ENCODE measurements around the gene BTN3A1. TPM values are rescaled to one million over a fixed set of nuclear protein-coding genes. Genes with fewer than 3 reads are reported as not detected.

Gene BTN3A1
- polyA plus RNA-seq, 1 donor: 44.6 TPM

DNA sequence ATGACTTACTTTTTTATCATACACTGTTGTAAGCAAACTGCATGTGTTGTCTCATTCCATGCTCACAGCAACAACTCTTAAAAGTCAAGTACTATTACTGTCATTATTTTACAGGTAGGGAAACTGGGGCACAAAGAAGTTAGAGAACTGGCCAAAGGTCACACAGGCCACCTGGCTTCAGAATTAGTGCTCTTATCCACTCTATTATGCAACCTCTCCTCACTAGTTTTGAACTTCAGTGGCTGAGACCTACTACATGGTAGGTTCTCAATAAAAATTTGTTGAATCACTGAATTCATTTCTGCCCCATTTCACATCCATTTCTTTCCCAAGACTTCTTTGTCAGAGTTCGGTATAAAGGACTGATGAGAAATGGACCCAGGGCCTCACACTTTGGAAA, 35.9 kb downstream of the BTN3A1 start:
- H3K27me3 ChIP-seq (ENCODE audit: control insufficient read depth, insufficient read depth, low read length): no peaks in the 10 kb centered on the region
- H3K9me3 ChIP-seq (ENCODE audit: control insufficient read depth, low read depth, low read length): no peaks in the 10 kb centered on the region
- no peaks in the 10 kb centered on the region for H3K4me1 ChIP-seq (ENCODE audit: control insufficient read depth, insufficient read depth, low read length)
- no peak for DNase-seq
- no peaks in the 10 kb centered on the region for H3K36me3 ChIP-seq (ENCODE audit: control insufficient read depth, insufficient read depth, low read length)
- WGBS (ENCODE audit: insufficient coverage, low lambda C conversion rate): no CpG with 5 or more reads among the region's 1 CpG
- H3K4me3 ChIP-seq (ENCODE audit: low read length): no peak overlapping the region
- no peak overlapping the region for H3K27ac ChIP-seq (ENCODE audit: low read length)

GRCh38 chr6:26439151-26440125, 37.4 kb downstream of the BTN3A1 start:
- no peak for DNase-seq
- Histone ChIP-seq H3K9me3 (ENCODE audit: control insufficient read depth, low read depth, low read length) (no peaks in the 10 kb centered on the region), H3K4me3 (ENCODE audit: low read length) (peak overlapping the region; percentile 48), H3K4me1 (ENCODE audit: control insufficient read depth, insufficient read depth, low read length) (no peaks in the 10 kb centered on the region), H3K36me3 (ENCODE audit: control insufficient read depth, insufficient read depth, low read length) (no peaks in the 10 kb centered on the region), H3K27me3 (ENCODE audit: control insufficient read depth, insufficient read depth, low read length) (no peaks in the 10 kb centered on the region), H3K27ac (ENCODE audit: low read length) (peak overlapping the region; percentile 77)
- WGBS (ENCODE audit: insufficient coverage, low lambda C conversion rate): 66% methylated on average over 2 of the region's 7 CpGs

DNA sequence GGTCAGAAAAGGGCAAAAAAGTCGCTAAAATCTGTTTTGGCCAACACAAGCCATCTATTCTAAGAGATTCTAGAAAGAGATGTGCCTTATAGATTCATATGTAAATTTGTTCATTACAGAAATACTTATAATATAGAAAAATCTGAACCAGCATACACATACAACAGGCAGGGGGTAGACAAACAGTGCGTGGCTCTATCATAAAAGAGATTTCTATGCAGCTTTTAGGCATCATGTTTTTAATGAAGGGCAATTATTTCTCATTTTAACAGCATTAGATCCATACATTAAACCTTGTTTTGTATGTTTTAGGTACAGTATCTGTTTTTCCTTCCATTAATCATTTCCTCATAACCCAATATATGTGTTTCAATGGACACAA, 38.9 kb downstream of the BTN3A1 start:
- WGBS (ENCODE audit: insufficient coverage, low lambda C conversion rate): 100% methylated on average over 1 of the region's 2 CpGs
- Histone ChIP-seq H3K4me1 (ENCODE audit: control insufficient read depth, insufficient read depth, low read length) (no peaks in the 10 kb centered on the region), H3K4me3 (ENCODE audit: low read length) (peak overlapping the region; percentile 48), H3K27me3 (ENCODE audit: control insufficient read depth, insufficient read depth, low read length) (no peaks in the 10 kb centered on the region), H3K36me3 (ENCODE audit: control insufficient read depth, insufficient read depth, low read length) (no peaks in the 10 kb centered on the region), H3K9me3 (ENCODE audit: control insufficient read depth, low read depth, low read length) (no peaks in the 10 kb centered on the region), H3K27ac (ENCODE audit: low read length) (peak overlapping the region; percentile 77)
- DNase-seq: no peak

DNA sequence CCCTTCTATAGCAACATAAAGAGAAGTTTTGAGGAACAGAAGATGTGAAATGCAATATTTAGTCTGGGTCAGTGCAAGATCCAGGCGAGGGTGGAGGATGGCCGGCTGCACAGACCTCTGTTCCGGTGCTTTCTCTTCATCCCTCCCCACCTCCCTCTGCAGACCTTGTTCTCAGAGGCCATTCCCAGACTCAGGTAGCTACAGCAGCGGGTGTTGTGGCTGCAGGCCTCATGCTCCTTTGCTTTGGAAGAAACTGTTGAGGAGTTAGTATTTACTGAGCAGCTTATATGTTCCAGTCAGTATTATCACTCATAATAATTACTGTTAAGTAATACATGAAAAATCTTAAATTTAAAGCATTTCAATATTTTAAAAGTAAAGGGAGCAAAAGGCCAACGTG, 39.9 kb downstream of the BTN3A1 start:
- DNase-seq: no peak
- Histone ChIP-seq H3K9me3 (ENCODE audit: control insufficient read depth, low read depth, low read length) (no peaks in the 10 kb centered on the region), H3K4me1 (ENCODE audit: control insufficient read depth, insufficient read depth, low read length) (no peaks in the 10 kb centered on the region), H3K27ac (ENCODE audit: low read length) (no peak overlapping the region), H3K27me3 (ENCODE audit: control insufficient read depth, insufficient read depth, low read length) (no peaks in the 10 kb centered on the region), H3K4me3 (ENCODE audit: low read length) (no peak overlapping the region), H3K36me3 (ENCODE audit: control insufficient read depth, insufficient read depth, low read length) (no peaks in the 10 kb centered on the region)
- WGBS (ENCODE audit: insufficient coverage, low lambda C conversion rate): 92% methylated on average over 2 of the region's 5 CpGs

GRCh38 chr6:26445934-26446667, 44.0 kb downstream of the BTN3A1 start:
- no peak for DNase-seq
- WGBS (ENCODE audit: insufficient coverage, low lambda C conversion rate): no CpG with 5 or more reads among the region's 5 CpGs
- no peak overlapping the region for H3K27ac ChIP-seq (ENCODE audit: low read length)
- H3K27me3 ChIP-seq (ENCODE audit: control insufficient read depth, insufficient read depth, low read length): no peaks in the 10 kb centered on the region
- peaks cover 11% of the 10 kb centered on the region for H3K36me3 ChIP-seq (ENCODE audit: control insufficient read depth, insufficient read depth, low read length)
- H3K9me3 ChIP-seq (ENCODE audit: control insufficient read depth, low read depth, low read length): no peaks in the 10 kb centered on the region
- H3K4me1 ChIP-seq (ENCODE audit: control insufficient read depth, insufficient read depth, low read length): no peaks in the 10 kb centered on the region
- no peak overlapping the region for H3K4me3 ChIP-seq (ENCODE audit: low read length)

- H3K27me3 ChIP-seq (ENCODE audit: control insufficient read depth, insufficient read depth, low read length): no peaks in the 10 kb centered on the region
- H3K4me1 ChIP-seq (ENCODE audit: control insufficient read depth, insufficient read depth, low read length): no peaks in the 10 kb centered on the region
- H3K36me3 ChIP-seq (ENCODE audit: control insufficient read depth, insufficient read depth, low read length): peaks cover 11% of the 10 kb centered on the region
- no peak overlapping the region for H3K27ac ChIP-seq (ENCODE audit: low read length)
- WGBS (ENCODE audit: insufficient coverage, low lambda C conversion rate): no CpG with 5 or more reads among the region's 5 CpGs
- no peak for DNase-seq
- no peak overlapping the region for H3K4me3 ChIP-seq (ENCODE audit: low read length)
- H3K9me3 ChIP-seq (ENCODE audit: control insufficient read depth, low read depth, low read length): no peaks in the 10 kb centered on the region
Observed at GRCh38 chr6:26447257-26447656, 45.2 kb downstream of the BTN3A1 start.

GRCh38 chr6:26450240-26450639, 48.2 kb downstream of the BTN3A1 start:
- H3K27me3 ChIP-seq (ENCODE audit: control insufficient read depth, insufficient read depth, low read length): no peaks in the 10 kb centered on the region
- no peak for DNase-seq
- no peaks in the 10 kb centered on the region for H3K9me3 ChIP-seq (ENCODE audit: control insufficient read depth, low read depth, low read length)
- WGBS (ENCODE audit: insufficient coverage, low lambda C conversion rate): 100% methylated on average over 1 of the region's 3 CpGs
- H3K4me3 ChIP-seq (ENCODE audit: low read length): no peak overlapping the region
- H3K27ac ChIP-seq (ENCODE audit: low read length): no peak overlapping the region
- H3K4me1 ChIP-seq (ENCODE audit: control insufficient read depth, insufficient read depth, low read length): no peaks in the 10 kb centered on the region
- peaks cover 11% of the 10 kb centered on the region for H3K36me3 ChIP-seq (ENCODE audit: control insufficient read depth, insufficient read depth, low read length)

- H3K27me3 ChIP-seq (ENCODE audit: control insufficient read depth, insufficient read depth, low read length): no peaks in the 10 kb centered on the region
- H3K9me3 ChIP-seq (ENCODE audit: control insufficient read depth, low read depth, low read length): no peaks in the 10 kb centered on the region
- H3K36me3 ChIP-seq (ENCODE audit: control insufficient read depth, insufficient read depth, low read length): peaks cover 11% of the 10 kb centered on the region
- H3K27ac ChIP-seq (ENCODE audit: low read length): no peak overlapping the region
- peaks cover 4% of the 10 kb centered on the region for H3K4me1 ChIP-seq (ENCODE audit: control insufficient read depth, insufficient read depth, low read length)
- whole genome bisulfite sequencing (ENCODE audit: insufficient coverage, low lambda C conversion rate): no CpG with 5 or more reads among the region's 1 CpG
- H3K4me3 ChIP-seq (ENCODE audit: low read length): no peak overlapping the region
- DNase-seq: peak in 1 of 2 donors; percentile 48
Observed at GRCh38 chr6:26452631-26453235, 50.7 kb downstream of the BTN3A1 start.

GRCh38 chr6:26454631-26455030, 52.6 kb downstream of the BTN3A1 start:
- no peaks in the 10 kb centered on the region for H3K9me3 ChIP-seq (ENCODE audit: control insufficient read depth, low read depth, low read length)
- WGBS (ENCODE audit: insufficient coverage, low lambda C conversion rate): no CpG with 5 or more reads among the region's 1 CpG
- no peak overlapping the region for H3K4me3 ChIP-seq (ENCODE audit: low read length)
- H3K36me3 ChIP-seq (ENCODE audit: control insufficient read depth, insufficient read depth, low read length): peaks cover 7% of the 10 kb centered on the region
- no peaks in the 10 kb centered on the region for H3K27me3 ChIP-seq (ENCODE audit: control insufficient read depth, insufficient read depth, low read length)
- peaks cover 9% of the 10 kb centered on the region for H3K4me1 ChIP-seq (ENCODE audit: control insufficient read depth, insufficient read depth, low read length)
- DNase-seq: no peak
- H3K27ac ChIP-seq (ENCODE audit: low read length): no peak overlapping the region

DNA sequence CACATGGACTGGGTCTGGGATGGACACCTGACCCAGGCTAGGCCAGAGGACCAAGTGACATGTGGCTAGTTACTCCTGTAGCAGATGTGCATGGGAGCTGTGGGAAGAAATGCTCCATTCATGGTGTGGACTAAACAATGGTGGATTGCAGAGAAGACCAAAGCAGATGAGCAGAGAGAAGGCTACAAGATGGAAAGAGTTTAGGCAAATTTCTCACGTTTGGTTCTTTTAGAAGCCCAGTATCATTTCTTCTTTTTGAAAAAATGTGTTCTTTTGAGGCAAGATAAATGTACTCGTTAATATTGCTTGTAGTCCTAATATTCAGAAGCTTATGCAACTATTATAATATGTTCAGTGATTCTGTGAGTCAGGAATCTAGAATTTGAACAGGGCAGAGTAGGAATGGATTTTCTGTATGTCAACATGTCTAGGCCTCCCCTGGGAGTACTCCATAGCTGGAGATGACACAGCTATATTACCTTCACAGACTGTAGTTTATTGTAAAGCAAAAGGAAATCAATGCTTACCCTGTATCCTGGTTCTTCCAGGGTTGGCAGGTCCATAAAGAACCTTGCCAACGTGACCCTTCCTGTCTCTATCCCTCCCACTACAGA, 53.4 kb downstream of the BTN3A1 start:
- WGBS (ENCODE audit: insufficient coverage, low lambda C conversion rate): 83% methylated on average over 1 of the region's 3 CpGs
- no peak for DNase-seq
- H3K36me3 ChIP-seq (ENCODE audit: control insufficient read depth, insufficient read depth, low read length): peaks cover 12% of the 10 kb centered on the region
- peaks cover 9% of the 10 kb centered on the region for H3K4me1 ChIP-seq (ENCODE audit: control insufficient read depth, insufficient read depth, low read length)
- no peak overlapping the region for H3K4me3 ChIP-seq (ENCODE audit: low read length)
- no peaks in the 10 kb centered on the region for H3K9me3 ChIP-seq (ENCODE audit: control insufficient read depth, low read depth, low read length)
- no peaks in the 10 kb centered on the region for H3K27me3 ChIP-seq (ENCODE audit: control insufficient read depth, insufficient read depth, low read length)
- H3K27ac ChIP-seq (ENCODE audit: low read length): no peak overlapping the region
